ENCODE results near the gene AK5.
"Not testable (repeated sequence)": the region's sequence is repeated elsewhere in the genome, so short reads cannot be mapped to it uniquely, and the experiment has no call there.

Gene AK5

GRCh38 chr1:77401384-77401783 is 119.6 kb downstream of the AK5 start:
- no peak for DNase-seq

- DNase-seq = no peak
These were observed 123.4 kb downstream of the AK5 start for GRCh38 chr1:77405186-77405585.

GRCh38 chr1:77406661-77407060 is 124.8 kb downstream of the AK5 start:
- no peak for DNase-seq

- DNase-seq = no peak
These were observed 126.0 kb downstream of the AK5 start for GRCh38 chr1:77407738-77408375.

- not testable (repeated sequence) for DNase-seq
These were observed 127.1 kb downstream of the AK5 start for GRCh38 chr1:77408933-77409332.

GRCh38 chr1:77412069-77412819 is 130.4 kb downstream of the AK5 start:
- DNase-seq = peak in 3 of 4 experiments; percentile 39 to 41 (median 41)

GRCh38 chr1:77412820-77413530 is 131.2 kb downstream of the AK5 start:
- DNase-seq = no peak

- peak; percentile 56 to 78 (median 72) for DNase-seq
These were observed 131.9 kb downstream of the AK5 start for GRCh38 chr1:77413541-77414335.

- DNase-seq = peak; percentile 42 to 72 (median 64)
These were observed 133.8 kb downstream of the AK5 start for GRCh38 chr1:77415579-77415978.

- DNase-seq = peak in 3 of 4 experiments; percentile 27 to 52 (median 35)
These were observed 135.1 kb downstream of the AK5 start for GRCh38 chr1:77416692-77417450.

- not testable (repeated sequence) for DNase-seq
These were observed 136.2 kb downstream of the AK5 start for GRCh38 chr1:77418055-77418454.

GRCh38 chr1:77421504-77422233 is 139.8 kb downstream of the AK5 start:
- DNase-seq = no peak

GRCh38 chr1:77424236-77424635 is 142.4 kb downstream of the AK5 start:
- DNase-seq = no peak

GRCh38 chr1:77428068-77428467 is 146.2 kb downstream of the AK5 start:
- DNase-seq = no peak

- peak in 2 of 4 experiments; percentile 14 to 46 for DNase-seq
These were observed 149.3 kb downstream of the AK5 start for GRCh38 chr1:77430966-77431690.

GRCh38 chr1:77433934-77434333 is 152.1 kb downstream of the AK5 start:
- no peak for DNase-seq

- DNase-seq = no peak
These were observed 153.1 kb downstream of the AK5 start for GRCh38 chr1:77434967-77435366.

- DNase-seq = no peak
These were observed 156.6 kb downstream of the AK5 start for GRCh38 chr1:77438236-77438913.

- DNase-seq = no peak
These were observed 165.2 kb downstream of the AK5 start for GRCh38 chr1:77446841-77447555.
